Measurements from ENCODE around the gene SDK2. TPM values are rescaled to one million over a fixed set of nuclear protein-coding genes. Genes with fewer than 3 reads are reported as not detected.
"Not testable (repeated sequence)": the region's sequence is repeated elsewhere in the genome, so short reads cannot be mapped to it uniquely, and the experiment has no call there.

SDK2 gene
- total RNA-seq, 2 experiments from 2014 or later: 10.5 to 11.9 TPM

DNA sequence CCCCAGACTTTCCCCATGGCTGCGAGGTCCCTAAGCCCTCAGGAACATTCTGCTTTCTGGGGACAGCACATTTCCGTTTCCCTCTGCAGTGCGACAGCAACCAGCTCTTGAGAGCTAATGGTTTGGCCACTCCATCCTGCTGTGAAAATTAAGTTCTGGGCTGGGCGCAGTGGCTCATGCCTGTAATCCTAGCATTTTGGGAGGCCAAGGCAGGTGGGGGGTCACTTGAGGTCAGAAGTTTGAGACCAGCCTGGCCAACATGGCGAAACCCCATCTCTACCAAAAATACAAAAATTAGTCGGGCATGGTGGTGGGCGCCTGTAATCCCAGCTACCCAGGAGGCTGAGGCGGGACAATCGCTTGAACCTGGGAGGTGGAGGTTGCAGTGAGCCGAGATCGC, 331.4 kb downstream of the SDK2 start:
- H3K27ac Mint-ChIP-seq; H3K9me3 Mint-ChIP-seq; DNase-seq; POLR2A ChIA-PET; H3K36me3 Mint-ChIP-seq (ENCODE audit: low read depth): not testable (repeated sequence)
- CTCF ChIA-PET: interaction anchor here (0.7 to 1.5 kb wide), 2 partner anchors 9 to 585 kb away, joined by 3 to 4 read pairs; no protein-coding TSS in a partner anchor
- H3K27me3 Mint-ChIP-seq: peaks cover 11% of the 10 kb centered on the region
- peaks cover 12% of the 10 kb centered on the region for H3K4me1 Mint-ChIP-seq
- peak overlapping the region; percentile 38 for H3K4me3 Mint-ChIP-seq

DNA sequence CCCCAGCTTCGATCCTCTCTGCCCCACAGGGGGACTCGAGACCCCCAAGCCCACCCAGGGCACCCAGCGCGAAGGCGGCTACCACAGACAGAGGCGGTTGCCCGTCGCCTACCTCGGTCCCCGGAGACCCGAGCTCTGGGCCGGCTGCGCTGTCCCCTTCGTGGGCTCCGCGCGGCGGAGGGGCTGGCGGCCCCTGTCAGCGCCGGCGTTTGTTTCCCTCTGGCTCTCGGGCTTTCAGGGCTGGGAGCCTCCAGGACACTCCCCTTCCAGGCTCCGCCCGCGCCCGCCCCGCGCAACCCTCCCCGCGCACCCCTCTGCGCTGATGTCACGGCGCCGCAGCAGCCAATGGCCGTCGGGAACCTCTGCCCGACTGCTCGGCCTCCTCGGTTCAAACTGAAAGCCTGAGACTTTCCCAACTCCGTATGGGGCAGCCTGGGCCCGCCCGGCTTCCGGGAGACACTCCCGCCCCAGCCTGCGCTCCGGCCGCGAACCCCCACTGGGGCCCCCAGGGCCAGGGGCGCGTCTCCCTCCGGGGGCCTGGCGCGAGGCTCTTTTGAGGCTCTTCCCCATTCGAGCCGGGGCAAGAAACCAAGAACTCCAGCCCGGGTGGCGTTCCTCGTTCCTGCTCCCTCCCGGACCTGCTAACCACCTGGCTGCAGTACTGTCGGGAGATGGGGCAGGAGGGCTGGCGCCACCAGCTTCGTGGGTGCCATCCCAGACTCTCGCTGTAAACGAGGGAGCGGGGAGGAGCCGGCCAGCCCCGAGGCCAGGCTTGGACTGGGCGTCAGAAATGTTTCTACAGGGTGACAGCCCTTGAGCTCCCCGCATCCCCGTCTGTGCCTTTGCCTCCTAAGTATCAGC, 332.2 kb downstream of the SDK2 start, which contains the start of gene CDC42EP4:
Gene CDC42EP4 (minus strand): TSS at position 221 of the 861 bp plus-strand sequence. CDS start 25,501 bp downstream, outside the sequence.
- Mint-ChIP-seq H3K4me3 (peak within 1 kb of the TSS; percentile 78), H3K36me3 (ENCODE audit: low read depth) (no peaks in the 10 kb centered on the region), H3K9me3 (no peaks in the 10 kb centered on the region), H3K27me3 (peaks cover 11% of the 10 kb centered on the region), H3K4me1 (peaks cover 12% of the 10 kb centered on the region), H3K27ac (peak within 1 kb of the TSS; percentile 41)
- peak; percentile 86 for DNase-seq
- CTCF ChIA-PET: interaction anchor here (0.7 to 1.5 kb wide), 6 partner anchors 8 to 584 kb away, joined by 3 to 5 read pairs (median 4); no protein-coding TSS in a partner anchor
- POLR2A ChIA-PET: no interaction called here

DNA sequence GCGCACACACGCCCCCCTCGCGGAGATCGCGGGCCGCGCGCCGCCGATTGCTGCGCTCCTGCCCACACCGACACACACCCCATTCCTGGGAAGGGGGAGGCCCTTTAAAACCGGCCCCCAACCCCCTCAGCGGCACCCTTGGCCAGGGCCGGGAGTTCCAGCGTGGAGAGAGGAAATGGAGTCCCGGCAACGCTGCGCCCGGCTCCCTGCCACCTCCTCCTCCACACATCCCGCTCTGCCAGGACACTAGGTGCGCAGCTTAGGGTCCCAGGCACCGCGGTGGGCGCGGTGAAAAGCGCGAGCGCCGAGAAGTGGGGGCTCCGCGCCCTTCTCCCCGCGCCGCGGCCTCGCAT, 332.8 kb downstream of the SDK2 start:
- H3K36me3 Mint-ChIP-seq (ENCODE audit: low read depth): no peaks in the 10 kb centered on the region
- H3K4me1 Mint-ChIP-seq: peaks cover 12% of the 10 kb centered on the region
- POLR2A ChIA-PET: no interaction called here
- peaks cover 11% of the 10 kb centered on the region for H3K27me3 Mint-ChIP-seq
- DNase-seq: no peak
- CTCF ChIA-PET: interaction anchor here (0.7 to 1.2 kb wide), 7 partner anchors 8 to 754 kb away, joined by 3 to 6 read pairs (median 4); no protein-coding TSS in a partner anchor
- H3K9me3 Mint-ChIP-seq: no peaks in the 10 kb centered on the region
- H3K27ac Mint-ChIP-seq: peak overlapping the region; percentile 36
- H3K4me3 Mint-ChIP-seq: peak overlapping the region; percentile 78

DNA sequence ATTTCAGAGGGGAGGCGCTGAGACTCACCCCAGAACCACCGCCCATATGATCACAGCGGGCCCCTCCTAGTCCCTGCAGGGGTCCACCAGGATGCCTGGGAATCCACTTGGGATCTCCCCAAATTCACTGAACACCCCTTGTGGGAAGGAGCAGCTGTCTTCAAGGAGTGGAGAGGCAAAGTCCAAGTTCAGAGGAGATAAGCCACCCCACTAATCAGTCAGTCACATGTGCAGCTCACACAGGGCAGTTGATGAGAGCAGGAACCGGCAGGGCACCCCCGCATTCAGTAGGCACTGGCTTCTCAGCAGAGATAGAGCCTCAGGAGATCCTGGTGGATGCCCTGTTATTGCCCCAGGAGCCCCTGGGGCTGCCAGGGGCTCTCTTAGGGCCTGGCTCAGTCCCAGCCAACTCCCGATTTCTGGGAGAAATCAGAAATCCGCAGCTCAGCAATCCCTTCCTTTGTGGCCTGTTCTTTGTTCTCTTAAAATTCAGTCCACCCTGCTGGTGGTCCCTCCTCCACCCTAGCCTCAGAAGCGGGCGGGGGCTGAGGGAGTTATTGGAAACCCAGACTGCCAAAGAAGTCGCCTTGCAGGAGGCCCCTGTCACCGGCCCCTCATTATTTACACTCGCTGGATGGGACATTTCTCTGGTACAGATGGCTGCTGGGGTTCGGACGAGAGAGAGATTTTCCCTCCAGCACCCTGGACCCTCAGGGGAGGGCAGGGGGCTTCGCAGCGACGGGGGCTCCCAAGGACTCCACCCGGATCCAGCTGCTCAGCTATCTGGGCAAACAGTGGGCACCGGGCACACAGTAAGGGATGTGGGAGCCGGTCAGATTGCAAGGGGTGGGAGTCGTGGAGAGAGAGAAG, 334.3 kb downstream of the SDK2 start:
- ChIA-PET POLR2A (no interaction called here), CTCF (interaction anchor here (0.6 to 1.4 kb wide), 6 partner anchors 11 to 59 kb away, joined by 3 to 6 read pairs (median 4); no protein-coding TSS in a partner anchor)
- Mint-ChIP-seq H3K27ac (peak overlapping the region; percentile 79), H3K4me1 (peaks cover 14% of the 10 kb centered on the region), H3K36me3 (ENCODE audit: low read depth) (no peaks in the 10 kb centered on the region), H3K27me3 (peaks cover 11% of the 10 kb centered on the region), H3K9me3 (no peaks in the 10 kb centered on the region), H3K4me3 (peak overlapping the region; percentile 74)
- DNase-seq: no peak

DNA sequence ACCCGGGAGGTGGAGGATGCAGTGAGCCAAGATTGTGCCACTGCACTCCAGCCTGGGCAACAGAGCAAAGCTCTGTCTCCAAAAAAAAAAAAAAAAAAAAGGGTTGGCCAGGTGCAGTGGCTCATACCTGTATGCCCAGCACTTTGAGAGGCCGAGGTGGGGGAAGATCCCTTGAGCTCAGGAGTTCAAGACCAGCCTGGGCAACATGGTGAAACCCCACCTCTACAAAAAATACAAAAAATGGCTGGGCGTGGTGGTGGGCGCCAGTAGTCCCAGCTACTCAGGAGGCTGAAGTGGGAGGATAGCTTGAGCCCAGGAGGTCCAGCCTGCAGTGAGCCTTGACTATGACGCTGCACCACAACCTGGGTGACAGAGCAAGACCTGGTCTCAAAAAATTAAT, 335.3 kb downstream of the SDK2 start:
- H3K9me3 Mint-ChIP-seq; POLR2A ChIA-PET; DNase-seq; H3K27ac Mint-ChIP-seq; H3K4me3 Mint-ChIP-seq; H3K36me3 Mint-ChIP-seq (ENCODE audit: low read depth): not testable (repeated sequence)
- Mint-ChIP-seq H3K4me1 (peaks cover 14% of the 10 kb centered on the region), H3K27me3 (peaks cover 12% of the 10 kb centered on the region)
- CTCF ChIA-PET: interaction anchor here (0.6 kb wide), 1 partner anchor 28 kb away, joined by 3 read pairs; no protein-coding TSS in a partner anchor

DNA sequence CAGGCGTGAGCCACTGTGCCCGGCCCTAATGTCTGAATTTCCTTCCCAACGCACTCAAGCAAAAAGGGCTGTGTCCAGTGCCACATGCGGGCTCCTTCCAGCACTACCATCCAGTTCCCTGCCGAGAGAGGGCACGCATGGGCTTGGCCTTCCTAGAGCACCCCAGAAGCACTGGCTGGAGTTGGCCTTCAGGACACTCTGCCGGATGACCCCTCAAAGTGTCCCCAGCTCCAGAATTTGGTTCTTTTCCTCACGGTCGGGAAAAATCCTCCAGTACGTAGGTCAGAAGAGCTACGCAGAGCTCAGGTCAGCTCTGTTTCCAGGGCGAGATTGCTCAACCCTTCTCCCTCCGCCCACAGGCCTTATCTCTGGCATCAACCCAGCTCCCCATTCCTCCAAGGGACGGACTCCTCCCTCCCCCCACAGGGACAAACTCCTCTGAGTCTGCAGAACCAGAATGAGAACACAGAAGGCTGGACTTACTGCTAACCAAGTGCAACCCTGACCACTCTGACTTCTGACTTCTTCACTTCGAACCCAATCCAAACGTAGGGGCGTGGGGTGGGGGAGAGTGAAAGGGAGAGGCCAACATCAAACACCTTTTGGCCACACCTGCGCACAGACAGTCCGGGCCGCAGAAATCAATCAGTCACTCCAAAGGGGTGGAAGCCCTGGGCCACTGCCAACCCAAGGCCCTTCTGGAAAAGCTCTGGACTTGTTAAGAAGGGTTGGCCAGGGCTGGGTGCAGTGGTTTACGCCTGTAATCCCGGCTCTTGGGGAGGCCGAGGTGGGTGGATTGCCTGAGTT, 336.0 kb downstream of the SDK2 start:
- ChIA-PET CTCF (interaction anchor here (1.5 kb wide), 1 partner anchor 17 kb away, joined by 3 read pairs; no protein-coding TSS in a partner anchor), POLR2A (no interaction called here)
- no peaks in the 10 kb centered on the region for H3K9me3 Mint-ChIP-seq
- H3K36me3 Mint-ChIP-seq (ENCODE audit: low read depth): no peaks in the 10 kb centered on the region
- H3K27ac Mint-ChIP-seq: no peak overlapping the region
- H3K27me3 Mint-ChIP-seq: peaks cover 9% of the 10 kb centered on the region
- H3K4me1 Mint-ChIP-seq: peaks cover 13% of the 10 kb centered on the region
- no peak overlapping the region for H3K4me3 Mint-ChIP-seq
- DNase-seq: no peak

DNA sequence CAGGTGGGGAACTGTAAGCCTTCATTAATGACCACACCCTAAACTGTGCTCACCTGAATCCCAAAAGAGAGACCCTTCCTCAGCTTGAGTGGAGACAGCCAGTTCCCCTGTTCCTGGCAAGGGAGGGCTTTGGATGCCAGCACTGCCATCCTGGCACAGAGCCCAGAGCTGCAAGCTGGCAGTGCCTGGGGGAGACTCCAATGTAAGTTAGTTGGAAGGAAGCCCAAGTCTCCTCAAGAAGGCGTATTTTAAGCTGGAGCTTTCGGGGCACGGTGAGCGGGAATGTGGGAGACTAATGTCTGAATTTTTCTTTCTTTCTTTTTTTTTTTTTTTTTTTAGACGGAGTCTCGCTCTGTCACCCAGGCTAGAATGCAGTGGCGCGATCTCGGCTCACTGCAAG, 337.1 kb downstream of the SDK2 start:
- Mint-ChIP-seq H3K4me3 (no peak overlapping the region), H3K27ac (no peak overlapping the region), H3K27me3 (peaks cover 8% of the 10 kb centered on the region), H3K9me3 (no peaks in the 10 kb centered on the region), H3K36me3 (ENCODE audit: low read depth) (no peaks in the 10 kb centered on the region), H3K4me1 (peaks cover 13% of the 10 kb centered on the region)
- ChIA-PET CTCF (interaction anchor here (0.6 to 1.5 kb wide), 3 partner anchors 14 to 617 kb away, joined by 3 to 4 read pairs (median 3); no protein-coding TSS in a partner anchor), POLR2A (no interaction called here)
- DNase-seq: no peak

DNA sequence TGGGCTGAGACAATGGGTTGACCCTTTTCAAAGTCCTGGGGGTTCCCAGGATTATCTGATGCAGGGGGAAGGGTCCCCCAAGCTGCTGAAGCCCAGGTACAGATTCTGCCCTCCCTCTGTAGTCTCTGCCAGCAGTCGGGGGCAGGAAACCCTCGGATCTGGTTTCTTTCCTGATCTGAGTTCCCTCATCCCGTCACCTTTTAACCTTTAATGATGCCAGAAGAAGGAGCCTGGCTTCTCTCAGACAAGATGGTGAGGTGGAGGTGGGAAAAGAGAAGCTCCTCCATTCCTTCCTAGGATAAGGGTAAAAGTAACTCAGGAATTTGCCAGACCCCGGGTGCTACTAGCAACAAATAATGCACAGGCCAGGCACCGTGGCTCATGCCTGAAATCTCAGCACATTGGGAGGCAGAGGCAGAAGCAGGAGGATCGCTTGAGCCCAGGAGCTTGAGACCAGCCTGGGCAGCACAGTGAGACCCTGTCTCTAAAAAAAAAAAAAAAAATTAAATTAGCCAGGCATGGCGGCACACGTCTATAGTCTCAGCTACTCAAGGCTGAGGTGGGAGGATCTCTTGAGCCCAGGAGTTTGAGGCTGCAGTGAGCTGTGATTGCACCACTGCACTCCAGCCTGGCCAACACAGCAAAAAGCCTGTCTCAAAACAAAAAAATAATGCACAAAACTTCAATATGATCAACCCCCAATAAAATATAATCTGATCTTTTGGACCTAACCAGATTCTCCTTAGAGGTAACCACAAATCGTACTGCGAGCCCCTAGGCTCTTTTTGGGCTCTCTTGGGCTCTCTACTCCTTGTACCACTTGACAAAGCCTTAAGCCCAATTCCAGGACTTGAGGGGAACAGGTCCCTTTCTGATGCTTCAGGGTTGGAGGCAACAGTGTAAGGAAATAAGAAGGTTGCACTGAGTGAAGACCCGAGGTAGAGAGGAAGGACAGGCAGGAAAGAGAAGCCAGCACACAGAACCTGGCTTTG, 338.1 kb downstream of the SDK2 start:
- POLR2A ChIA-PET: no interaction called here
- Mint-ChIP-seq H3K27me3 (peaks cover 8% of the 10 kb centered on the region), H3K4me3 (no peak overlapping the region), H3K27ac (no peak overlapping the region), H3K4me1 (peaks cover 13% of the 10 kb centered on the region), H3K36me3 (ENCODE audit: low read depth) (no peaks in the 10 kb centered on the region), H3K9me3 (no peaks in the 10 kb centered on the region)
- CTCF ChIA-PET: interaction anchor here (1.5 kb wide), 1 partner anchor 14 kb away, joined by 3 read pairs; no protein-coding TSS in a partner anchor
- no peak for DNase-seq

DNA sequence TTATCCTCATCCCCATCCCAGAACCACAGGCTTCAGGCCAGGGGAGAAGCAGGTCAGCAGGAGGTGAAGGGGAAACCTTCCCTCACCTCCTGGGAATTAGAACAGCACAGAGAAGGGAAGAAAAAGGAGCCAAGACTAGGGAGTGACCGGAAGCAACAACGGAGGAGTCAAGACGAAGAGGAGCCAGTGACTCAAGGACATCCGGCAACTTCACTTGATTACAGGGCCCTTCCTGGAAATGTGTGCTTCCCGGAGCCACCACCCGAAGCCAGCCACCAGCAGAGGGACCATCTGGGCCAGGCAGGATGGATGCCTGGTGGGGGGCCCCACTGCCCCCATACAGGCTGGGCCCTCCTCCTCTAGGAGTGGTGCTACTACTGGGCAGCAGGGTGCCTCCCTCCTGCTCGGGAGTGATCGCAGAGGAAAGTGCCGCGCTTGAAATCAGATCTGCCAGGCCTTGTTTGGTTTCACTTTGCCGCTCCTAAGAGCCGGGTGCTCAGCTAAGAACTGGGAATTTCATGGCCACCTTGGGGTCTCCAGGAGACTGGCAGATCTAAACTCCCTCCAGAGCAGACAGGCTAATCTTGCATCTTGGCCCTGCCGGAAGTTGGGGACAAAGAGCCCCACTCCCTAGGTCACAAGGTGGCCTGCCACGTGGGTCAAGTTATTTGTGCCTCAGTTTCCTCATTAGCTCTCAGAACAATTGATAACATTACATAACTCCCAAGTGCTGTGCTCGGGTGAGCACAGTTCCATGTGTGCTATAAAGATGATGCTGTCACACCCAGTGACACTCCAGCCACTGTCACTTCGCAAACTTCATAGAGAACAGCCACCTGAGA, 339.1 kb downstream of the SDK2 start:
- Mint-ChIP-seq H3K27me3 (peaks cover 6% of the 10 kb centered on the region), H3K27ac (no peak overlapping the region), H3K4me3 (no peak overlapping the region), H3K36me3 (ENCODE audit: low read depth) (no peaks in the 10 kb centered on the region), H3K9me3 (no peaks in the 10 kb centered on the region), H3K4me1 (peaks cover 9% of the 10 kb centered on the region)
- DNase-seq: no peak
- ChIA-PET POLR2A (no interaction called here), CTCF (no interaction called here)

DNA sequence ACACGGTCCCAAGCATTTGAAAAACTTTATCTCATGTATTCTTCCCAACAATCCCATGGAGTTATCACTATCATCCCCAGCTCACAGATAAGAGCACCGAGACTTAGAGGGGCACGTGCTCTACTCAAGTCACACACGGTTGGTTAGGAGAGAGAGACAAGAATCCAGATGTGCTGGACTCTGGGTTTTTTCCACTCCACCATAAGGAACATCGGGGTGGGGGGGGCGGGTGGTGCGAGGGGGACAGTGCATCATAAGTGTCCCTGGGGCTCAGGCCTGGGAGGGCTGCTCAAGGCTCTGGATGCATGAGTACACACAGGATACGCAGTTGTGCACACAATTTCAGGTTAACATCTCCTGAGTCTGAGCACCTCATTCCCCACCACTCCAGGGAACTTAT, 339.8 kb downstream of the SDK2 start:
- no peaks in the 10 kb centered on the region for H3K9me3 Mint-ChIP-seq
- H3K4me1 Mint-ChIP-seq: peaks cover 4% of the 10 kb centered on the region
- no peaks in the 10 kb centered on the region for H3K36me3 Mint-ChIP-seq (ENCODE audit: low read depth)
- no peak overlapping the region for H3K27ac Mint-ChIP-seq
- H3K27me3 Mint-ChIP-seq: peaks cover 4% of the 10 kb centered on the region
- CTCF ChIA-PET: interaction anchor here (0.8 kb wide), 1 partner anchor 9 kb away, joined by 4 read pairs; no protein-coding TSS in a partner anchor
- H3K4me3 Mint-ChIP-seq: no peak overlapping the region
- POLR2A ChIA-PET: no interaction called here
- DNase-seq: no peak

DNA sequence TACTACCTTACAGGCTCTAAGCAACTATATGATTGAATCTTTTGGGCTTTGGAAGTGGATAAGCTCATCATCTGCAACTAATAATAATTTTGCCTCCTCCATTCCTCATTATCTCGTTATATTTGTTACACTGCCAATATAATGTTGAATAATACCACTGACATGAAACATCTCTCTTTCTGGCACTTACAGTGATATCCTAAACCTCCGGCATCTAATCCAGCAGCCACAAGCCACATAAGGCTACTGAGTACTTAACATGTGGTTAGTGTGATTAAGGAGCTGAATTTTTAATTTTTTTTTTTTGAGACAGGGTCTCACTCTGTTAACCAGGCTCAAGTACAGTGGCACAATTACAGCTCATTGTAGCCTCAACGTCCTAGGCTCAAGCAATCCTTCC, 342.1 kb downstream of the SDK2 start:
- POLR2A ChIA-PET: no interaction called here
- Mint-ChIP-seq H3K27ac (no peak overlapping the region), H3K27me3 (peaks cover 8% of the 10 kb centered on the region), H3K36me3 (ENCODE audit: low read depth) (no peaks in the 10 kb centered on the region), H3K4me3 (no peak overlapping the region), H3K9me3 (no peaks in the 10 kb centered on the region), H3K4me1 (peaks cover 4% of the 10 kb centered on the region)
- CTCF ChIA-PET: no interaction called here
- DNase-seq: no peak
